ENCODE measurements around the gene FSHR.

- TF ChIP-seq EZH2 (IDR thresholded peaks at IDR 0.05; ENCODE audit: low read length, unreplicated experiment) (no peak), CTCF (conservative IDR thresholded peaks at IDR 0.05; ENCODE audit: low read depth, low read length) (no peak)
These were observed 202.2 kb downstream of the FSHR start for GRCh38 chr2:48952143-48952542.

Measured in PC-3 (cell line).